NT2/D1 (cell line): ENCODE results near the gene PCTP.

Experiments used
- SUZ12 ChIP-seq: IDR thresholded peaks from 2 replicates; pipeline ENCODE4 v1.6.1; 2011; ENCODE audit not compliant: insufficient read length, insufficient read depth; ENCODE audit errors: extremely low read depth
- YY1 ChIP-seq: IDR thresholded peaks from 2 replicates; pipeline ENCODE4 v1.6.1; 2011; ENCODE audit not compliant: insufficient read length, insufficient read depth
- ZNF274 ChIP-seq: IDR thresholded peaks from 2 replicates; pipeline ENCODE4 v1.6.1; 2011; ENCODE audit warnings: mild to moderate bottlenecking, low read depth, low read length

GRCh38 chr17:55730380-55730779 lies 20.5 kb upstream of the PCTP start:
- no peak for TF ChIP-seq ZNF274
- no peak for TF ChIP-seq YY1
- no peak for TF ChIP-seq SUZ12
